Measurements from ENCODE around the gene ZNF276. TPM values are rescaled to one million over a fixed set of nuclear protein-coding genes. Genes with fewer than 3 reads are reported as not detected.

Gene ZNF276
- total RNA-seq, 1 donor from 2014 or later: 12.9 TPM

GRCh38 chr16:89706518-89707260 is 14.6 kb upstream of the ZNF276 start:
- Histone ChIP-seq H3K9me3 (replicated peaks) (no peaks in the 10 kb centered on the region), H3K27me3 (ENCODE audit: low read depth) (peaks cover under 1% of the 10 kb centered on the region), H3K27ac (replicated peaks) (no peak overlapping the region), H3K36me3 (no peaks in the 10 kb centered on the region), H3K4me1 (peaks cover 21% of the 10 kb centered on the region), H3K4me3 (no peak overlapping the region)
- intact Hi-C loops (cut with micrococcal nuclease): no loop called here
- TF ChIP-seq CTCF (IDR thresholded peaks at IDR 0.05; ENCODE audit: borderline replicate concordance): no peak
- DNase-seq: no peak

- no peak overlapping the region for H3K27ac ChIP-seq (replicated peaks)
- H3K27me3 ChIP-seq (ENCODE audit: low read depth): peaks cover 10% of the 10 kb centered on the region
- H3K4me1 ChIP-seq: peaks cover 21% of the 10 kb centered on the region
- no peaks in the 10 kb centered on the region for H3K36me3 ChIP-seq
- no peak for DNase-seq
- H3K9me3 ChIP-seq (replicated peaks): no peaks in the 10 kb centered on the region
- no peak overlapping the region for H3K4me3 ChIP-seq
- TF ChIP-seq CTCF (IDR thresholded peaks at IDR 0.05; ENCODE audit: borderline replicate concordance): no peak
- intact Hi-C loops (cut with micrococcal nuclease): no loop called here
Measured at GRCh38 chr16:89707695-89708094, 13.6 kb upstream of the ZNF276 start.

GRCh38 chr16:89708481-89708931 is 12.8 kb upstream of the ZNF276 start:
- H3K27me3 ChIP-seq (ENCODE audit: low read depth): peaks cover 13% of the 10 kb centered on the region
- no peak overlapping the region for H3K27ac ChIP-seq (replicated peaks)
- peaks cover 21% of the 10 kb centered on the region for H3K4me1 ChIP-seq
- no peak for TF ChIP-seq CTCF (IDR thresholded peaks at IDR 0.05; ENCODE audit: borderline replicate concordance)
- no peak for DNase-seq
- intact Hi-C loops (cut with micrococcal nuclease): no loop called here
- H3K4me3 ChIP-seq: no peak overlapping the region
- H3K36me3 ChIP-seq: no peaks in the 10 kb centered on the region
- H3K9me3 ChIP-seq (replicated peaks): no peaks in the 10 kb centered on the region

- no peak for DNase-seq
- intact Hi-C loops (cut with micrococcal nuclease): no loop called here
Measured at GRCh38 chr16:89709166-89709565, 12.2 kb upstream of the ZNF276 start.

GRCh38 chr16:89709716-89710432 is 11.5 kb upstream of the ZNF276 start:
- H3K27ac ChIP-seq (replicated peaks): no peak overlapping the region
- H3K4me1 ChIP-seq: peaks cover 21% of the 10 kb centered on the region
- intact Hi-C loops (cut with micrococcal nuclease): no loop called here
- no peak overlapping the region for H3K4me3 ChIP-seq
- DNase-seq: no peak
- H3K9me3 ChIP-seq (replicated peaks): no peaks in the 10 kb centered on the region
- H3K36me3 ChIP-seq: no peaks in the 10 kb centered on the region
- no peak for TF ChIP-seq CTCF (IDR thresholded peaks at IDR 0.05; ENCODE audit: borderline replicate concordance)
- H3K27me3 ChIP-seq (ENCODE audit: low read depth): peaks cover 17% of the 10 kb centered on the region

More at GRCh38 chr16:89709166-89709565, 12.2 kb upstream of the ZNF276 start:
- no peaks in the 10 kb centered on the region for H3K9me3 ChIP-seq (replicated peaks)
- no peak overlapping the region for H3K4me3 ChIP-seq
- peaks cover 14% of the 10 kb centered on the region for H3K27me3 ChIP-seq (ENCODE audit: low read depth)
- no peak overlapping the region for H3K27ac ChIP-seq (replicated peaks)
- TF ChIP-seq CTCF (IDR thresholded peaks at IDR 0.05; ENCODE audit: borderline replicate concordance): no peak
- no peaks in the 10 kb centered on the region for H3K36me3 ChIP-seq
- peaks cover 21% of the 10 kb centered on the region for H3K4me1 ChIP-seq
